MCF 10A (cell line): ENCODE measurements around the gene JAG2. TPM values are rescaled to one million over a fixed set of nuclear protein-coding genes. Genes with fewer than 3 reads are reported as not detected.

Experiments
- BruUV-seq: library from RNA; stranded (reverse); fragments of 400-500 nt; replicated peaks from 2 replicates; lab custom pipeline; 2021; lab: Mats Ljungman, UMichigan
- CTCF ChIA-PET: fragments of 300-600 bp; sonication (Branson Sonifier 250); formaldehyde crosslinking; extraction: SDS; loops from one replicate; lab custom pipeline; 2021; ENCODE audit warnings: antibody characterized with exemption, inconsistent platforms; lab: Yijun Ruan, JAX
- POLR2A ChIA-PET: fragments of 300-600, 350-650 bp; sonication (Branson Sonifier 250); formaldehyde crosslinking; extraction: SDS; loops from one replicate; lab custom pipeline; 2020; ENCODE audit warnings: antibody characterized with exemption, inconsistent platforms; lab: Yijun Ruan, JAX
- DNase-seq: peaks from one replicate; pipeline ENCODE4 v3.0.0-alpha.2; 2018; ENCODE audit not compliant: unreplicated experiment
- H3K27ac Mint-ChIP-seq: one replicate; pipeline ENCODE4 v1.8.0; 2022; ENCODE audit warnings: mild to moderate bottlenecking, low read depth, mixed read lengths; ENCODE audit not compliant: unreplicated experiment
- H3K27me3 Mint-ChIP-seq: one replicate; pipeline ENCODE4 v1.8.0; 2022; ENCODE audit warnings: mixed read lengths; ENCODE audit not compliant: insufficient read depth, unreplicated experiment
- H3K36me3 Mint-ChIP-seq: one replicate; pipeline ENCODE4 v1.8.0; 2022; ENCODE audit warnings: mild to moderate bottlenecking, moderate library complexity, mixed read lengths; ENCODE audit not compliant: insufficient read depth, unreplicated experiment
- H3K4me1 Mint-ChIP-seq: one replicate; pipeline ENCODE4 v1.8.0; 2022; ENCODE audit warnings: mixed read lengths; ENCODE audit not compliant: insufficient read depth, unreplicated experiment
- H3K4me3 Mint-ChIP-seq: one replicate; pipeline ENCODE4 v1.8.0; 2022; ENCODE audit warnings: mild to moderate bottlenecking, moderate library complexity, mixed read lengths; ENCODE audit not compliant: unreplicated experiment
- H3K9me3 Mint-ChIP-seq: one replicate; pipeline ENCODE4 v1.8.0; 2022; ENCODE audit warnings: mixed read lengths; ENCODE audit not compliant: unreplicated experiment
- intact Hi-C: fragments of 100-400 bp; cut with micrococcal nuclease; formaldehyde crosslinking; loops from 2 replicates; pipeline ENCODE4 v1.14.1; 2022
- total RNA-seq: library from RNA; stranded (reverse); gene quantifications from 2 replicates; pipeline ENCODE4 v1.2.3, GENCODE V29; 2022
- TF ChIP-seq, protein P1 (sequence below): fragments of 200-600 bp; IDR thresholded peaks from one replicate; pipeline ENCODE4 v1.8.0; 2022; ENCODE audit warnings: antibody characterized with exemption, mild to moderate bottlenecking; ENCODE audit not compliant: unreplicated experiment

Gene JAG2
- total RNA-seq, 1 experiment from 2014 or later: 33.5 TPM

DNA sequence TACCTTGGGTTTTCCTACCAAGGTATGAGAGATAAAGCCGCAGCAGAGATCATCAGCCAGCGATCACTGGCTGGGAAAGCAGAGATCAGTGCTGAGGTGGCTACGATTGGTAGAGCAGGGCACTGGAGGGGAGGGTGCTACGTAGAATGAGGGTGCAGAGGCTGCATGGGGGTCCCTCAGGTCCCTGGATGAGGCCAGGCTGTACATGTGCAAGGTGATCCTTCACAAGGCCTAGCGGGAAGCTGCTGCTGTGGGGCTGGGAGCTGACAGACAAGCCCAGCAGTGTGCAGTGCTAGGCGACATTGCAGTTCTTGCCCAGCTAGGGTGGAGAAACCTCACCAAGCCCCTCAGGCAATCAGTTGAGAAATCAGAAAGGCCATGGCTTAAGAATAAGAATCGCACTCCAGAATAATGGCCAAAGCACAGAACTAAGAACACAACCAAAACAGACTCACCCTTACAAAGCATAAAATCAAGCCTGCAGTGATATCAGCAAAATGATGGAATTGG is 66.2 kb downstream of the JAG2 start:
- peaks cover 14% of the 10 kb centered on the region for H3K9me3 Mint-ChIP-seq
- DNase-seq: no peak
- no peaks in the 10 kb centered on the region for H3K36me3 Mint-ChIP-seq
- intact Hi-C loops: no loop called here
- no TSS peak for BruUV-seq
- ChIA-PET POLR2A (no interaction called here), CTCF (interaction anchor here (0.7 to 1.7 kb wide), 2 partner anchors 12 to 350 kb away, joined by 3 to 7 read pairs; partner anchors contain the start of gene SIVA1)
- peaks cover 3% of the 10 kb centered on the region for H3K4me1 Mint-ChIP-seq
- H3K4me3 Mint-ChIP-seq: no peak overlapping the region
- TF ChIP-seq, protein P1, sequence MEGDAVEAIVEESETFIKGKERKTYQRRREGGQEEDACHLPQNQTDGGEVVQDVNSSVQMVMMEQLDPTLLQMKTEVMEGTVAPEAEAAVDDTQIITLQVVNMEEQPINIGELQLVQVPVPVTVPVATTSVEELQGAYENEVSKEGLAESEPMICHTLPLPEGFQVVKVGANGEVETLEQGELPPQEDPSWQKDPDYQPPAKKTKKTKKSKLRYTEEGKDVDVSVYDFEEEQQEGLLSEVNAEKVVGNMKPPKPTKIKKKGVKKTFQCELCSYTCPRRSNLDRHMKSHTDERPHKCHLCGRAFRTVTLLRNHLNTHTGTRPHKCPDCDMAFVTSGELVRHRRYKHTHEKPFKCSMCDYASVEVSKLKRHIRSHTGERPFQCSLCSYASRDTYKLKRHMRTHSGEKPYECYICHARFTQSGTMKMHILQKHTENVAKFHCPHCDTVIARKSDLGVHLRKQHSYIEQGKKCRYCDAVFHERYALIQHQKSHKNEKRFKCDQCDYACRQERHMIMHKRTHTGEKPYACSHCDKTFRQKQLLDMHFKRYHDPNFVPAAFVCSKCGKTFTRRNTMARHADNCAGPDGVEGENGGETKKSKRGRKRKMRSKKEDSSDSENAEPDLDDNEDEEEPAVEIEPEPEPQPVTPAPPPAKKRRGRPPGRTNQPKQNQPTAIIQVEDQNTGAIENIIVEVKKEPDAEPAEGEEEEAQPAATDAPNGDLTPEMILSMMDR: no peak
- H3K27me3 Mint-ChIP-seq: peaks cover 52% of the 10 kb centered on the region
- H3K27ac Mint-ChIP-seq: no peak overlapping the region

DNA sequence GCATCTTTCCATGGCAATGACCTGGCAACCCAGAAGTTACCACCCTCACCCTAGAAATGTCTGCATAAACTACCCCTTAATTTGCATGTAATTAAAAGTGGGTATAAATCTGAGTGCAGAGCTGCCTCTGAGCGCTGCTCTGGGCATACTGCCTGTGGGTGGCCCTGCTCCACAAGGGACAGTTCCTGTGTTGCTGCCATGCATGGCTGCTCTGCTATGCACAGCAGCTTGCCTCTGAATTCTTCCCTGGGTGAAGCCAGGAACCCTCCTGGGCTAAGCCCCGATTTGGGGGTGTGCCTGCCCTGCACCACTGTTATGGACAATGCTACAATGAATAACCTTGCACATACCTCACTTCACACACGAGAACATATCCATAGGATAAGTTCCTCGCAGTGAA is 67.7 kb downstream of the JAG2 start:
- POLR2A ChIA-PET: interaction anchor here (1.0 kb wide), 1 partner anchor 14 kb away, joined by 3 read pairs; no protein-coding TSS in a partner anchor
- CTCF ChIA-PET: interaction anchor here (0.6 to 0.8 kb wide), 3 partner anchors 13 to 204 kb away, joined by 3 to 4 read pairs (median 3); no protein-coding TSS in a partner anchor
- Mint-ChIP-seq H3K4me1 (peaks cover 5% of the 10 kb centered on the region), H3K9me3 (peaks cover 14% of the 10 kb centered on the region), H3K4me3 (no peak overlapping the region), H3K36me3 (peaks cover 5% of the 10 kb centered on the region), H3K27ac (no peak overlapping the region), H3K27me3 (peaks cover 38% of the 10 kb centered on the region)
- TF ChIP-seq, protein P1: no peak
- intact Hi-C loops: no loop called here
- BruUV-seq: no TSS peak
- no peak for DNase-seq

DNA sequence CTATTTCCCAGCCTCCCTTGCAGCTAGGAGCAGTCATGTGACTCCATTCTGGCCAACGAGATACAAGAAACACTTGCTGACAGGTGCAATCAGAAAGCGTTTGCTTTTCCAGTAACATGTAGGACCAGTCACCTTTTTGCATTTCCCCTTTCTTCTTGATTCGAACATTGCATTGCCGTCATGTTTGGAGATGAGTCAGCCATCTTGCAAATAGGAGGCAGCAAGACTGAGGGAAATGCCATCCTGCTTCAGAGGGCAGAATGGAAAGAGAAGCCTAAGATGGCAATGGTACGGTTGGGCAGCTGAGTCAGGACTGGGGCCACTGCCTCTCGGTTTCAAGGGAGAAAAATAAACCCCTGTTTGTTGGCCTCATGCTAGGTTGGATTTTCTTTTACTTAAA is 68.8 kb downstream of the JAG2 start:
- peaks cover 14% of the 10 kb centered on the region for H3K9me3 Mint-ChIP-seq
- TF ChIP-seq, protein P1: no peak
- H3K36me3 Mint-ChIP-seq: peaks cover 5% of the 10 kb centered on the region
- peaks cover 29% of the 10 kb centered on the region for H3K27me3 Mint-ChIP-seq
- H3K4me3 Mint-ChIP-seq: no peak overlapping the region
- BruUV-seq: no TSS peak
- POLR2A ChIA-PET: no interaction called here
- CTCF ChIA-PET: interaction anchor here (0.6 to 0.8 kb wide), 2 partner anchors 12 to 28 kb away, joined by 4 read pairs; no protein-coding TSS in a partner anchor
- no peak overlapping the region for H3K27ac Mint-ChIP-seq
- intact Hi-C loops: no loop called here
- peaks cover 5% of the 10 kb centered on the region for H3K4me1 Mint-ChIP-seq
- DNase-seq: no peak

DNA sequence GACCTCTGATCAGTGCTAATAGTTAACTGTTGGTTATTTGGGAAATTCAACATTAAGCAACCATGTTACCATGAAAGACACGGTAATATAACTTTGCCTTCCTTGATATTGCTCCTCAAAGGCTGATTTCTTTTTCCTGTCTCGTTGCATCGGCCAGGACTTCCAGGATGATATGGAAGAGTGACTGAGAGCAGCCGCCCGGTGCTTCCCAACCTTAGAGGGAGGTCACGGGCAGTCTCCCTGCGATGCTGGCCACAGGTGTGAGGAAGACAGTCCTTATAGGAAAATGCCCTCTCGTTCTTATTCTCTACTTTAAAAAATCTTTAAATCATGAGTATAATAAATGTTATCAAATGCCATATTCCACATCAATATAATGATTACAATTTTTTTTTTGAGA is 70.3 kb downstream of the JAG2 start:
- CTCF ChIA-PET: interaction anchor here (1.0 to 1.8 kb wide), 5 partner anchors 10 to 392 kb away, joined by 3 to 12 read pairs (median 4); no protein-coding TSS in a partner anchor

More for the DNA sequence above, 70.3 kb downstream of the JAG2 start:
- TF ChIP-seq, protein P1: no peak
- peaks cover 5% of the 10 kb centered on the region for H3K36me3 Mint-ChIP-seq
- peaks cover 12% of the 10 kb centered on the region for H3K4me1 Mint-ChIP-seq
- no TSS peak for BruUV-seq
- H3K4me3 Mint-ChIP-seq: no peak overlapping the region
- POLR2A ChIA-PET: interaction anchor here (0.6 to 1.8 kb wide), 9 partner anchors 8 to 128 kb away, joined by 3 to 18 read pairs (median 4); partner anchors contain the start of gene CLBA1
- intact Hi-C loops: no loop called here
- H3K27ac Mint-ChIP-seq: no peak overlapping the region
- DNase-seq: no peak
- H3K27me3 Mint-ChIP-seq: peaks cover 14% of the 10 kb centered on the region
- peaks cover 14% of the 10 kb centered on the region for H3K9me3 Mint-ChIP-seq
